Skeletal muscle cell (primary cell): Measurements from ENCODE around the gene NRM.

Source experiments
- DNase-seq: peaks from one replicate; pipeline ENCODE4 v3.0.0-alpha.2; 2010; ENCODE audit warnings: low read depth
- H3K4me3 ChIP-seq: 2 replicates; pipeline ENCODE4 v1.5.1; 2011; ENCODE audit warnings: low read depth, mild to moderate bottlenecking, control low read depth, low read length, moderate library complexity

Gene NRM

DNA sequence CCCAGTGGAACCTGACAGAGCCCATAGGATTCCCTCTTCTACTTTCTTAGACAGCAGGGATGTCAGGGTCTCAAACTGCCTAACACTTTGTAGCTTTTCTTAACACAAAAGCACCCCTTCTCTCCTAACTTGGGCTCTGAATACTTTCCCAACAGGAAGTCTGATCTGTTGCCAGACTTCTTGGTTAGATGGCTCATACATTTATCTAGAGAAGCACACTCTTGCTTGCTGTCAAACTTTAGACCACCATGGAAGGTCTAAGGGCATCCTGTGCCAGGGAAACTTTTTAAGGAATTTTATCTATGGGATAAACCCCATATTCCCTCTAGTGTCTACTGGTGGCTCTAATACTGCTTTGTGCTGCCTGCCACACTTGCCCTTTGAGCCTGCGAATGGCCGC, 47.1 kb downstream of the NRM start:
- DNase-seq = no peak

DNA sequence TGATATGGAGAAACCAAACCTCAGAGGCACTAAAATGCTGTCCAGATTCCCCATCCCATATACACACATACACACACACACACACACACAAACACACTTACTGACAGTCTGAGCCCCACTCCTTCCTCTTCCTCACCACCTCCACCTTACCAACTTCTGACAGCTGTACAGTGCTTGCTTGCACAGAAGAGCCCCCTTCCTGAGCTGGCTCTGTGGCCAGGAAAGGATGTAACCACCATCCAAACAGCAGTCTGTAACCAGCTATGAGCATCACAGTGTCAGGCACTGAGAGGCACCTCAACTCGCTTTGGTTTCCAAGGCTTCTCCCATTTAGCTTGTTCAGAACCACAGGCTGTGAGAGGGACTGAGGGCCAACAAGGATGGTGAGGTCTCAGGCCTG, 49.7 kb downstream of the NRM start:
- no peak for DNase-seq
- no peak overlapping the region for H3K4me3 ChIP-seq

More for the DNA sequence above, 47.1 kb downstream of the NRM start:
- no peak overlapping the region for H3K4me3 ChIP-seq

DNA sequence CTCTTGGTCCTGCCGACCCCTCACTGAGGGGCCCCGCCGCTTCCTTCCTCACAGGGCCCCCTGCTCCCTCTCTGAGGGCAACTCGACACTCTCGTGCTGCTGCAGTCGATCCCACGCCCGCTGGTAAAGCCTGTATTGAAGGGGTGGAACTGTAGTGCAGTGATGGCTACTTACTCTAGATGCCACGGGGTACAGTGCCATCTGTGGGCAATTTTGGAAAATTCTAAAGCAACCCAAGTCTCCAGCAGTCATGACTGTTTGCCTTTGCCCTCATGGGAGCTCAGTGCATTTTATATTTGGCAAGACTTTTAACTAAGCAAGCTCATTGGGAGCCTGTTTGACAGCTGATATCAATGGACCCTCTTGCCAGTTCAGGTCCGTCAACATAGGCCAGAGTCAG, 50.3 kb downstream of the NRM start:
- no peak for DNase-seq
- H3K4me3 ChIP-seq = no peak overlapping the region
